Measurements from ENCODE around the gene PLPP6.

Gene PLPP6

DNA sequence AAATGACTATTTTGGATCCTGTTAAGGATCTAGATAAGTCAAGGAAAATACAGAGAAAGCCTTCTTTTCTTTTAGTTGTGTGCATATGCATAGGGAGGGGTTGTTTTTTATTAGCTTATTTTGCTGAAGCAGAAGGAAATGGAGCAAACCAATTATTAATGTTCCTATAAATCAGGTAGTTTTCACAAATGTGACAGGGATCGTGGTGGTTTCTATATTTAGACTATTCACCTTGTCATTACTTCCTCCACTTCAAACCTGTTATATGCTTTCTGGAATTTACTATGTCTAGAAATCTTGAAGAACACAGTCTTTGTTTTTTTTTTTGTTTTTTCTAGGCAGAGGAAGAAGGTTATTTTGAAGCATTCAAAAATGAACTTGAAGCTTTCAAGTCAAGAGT lies 39.4 kb downstream of the PLPP6 start:
- no peak for DNase-seq (ENCODE audit: low read depth)
- no peak overlapping the region for H3K4me3 ChIP-seq (ENCODE audit: control insufficient read depth, low read depth, low read length)
- TF ChIP-seq, protein P1, sequence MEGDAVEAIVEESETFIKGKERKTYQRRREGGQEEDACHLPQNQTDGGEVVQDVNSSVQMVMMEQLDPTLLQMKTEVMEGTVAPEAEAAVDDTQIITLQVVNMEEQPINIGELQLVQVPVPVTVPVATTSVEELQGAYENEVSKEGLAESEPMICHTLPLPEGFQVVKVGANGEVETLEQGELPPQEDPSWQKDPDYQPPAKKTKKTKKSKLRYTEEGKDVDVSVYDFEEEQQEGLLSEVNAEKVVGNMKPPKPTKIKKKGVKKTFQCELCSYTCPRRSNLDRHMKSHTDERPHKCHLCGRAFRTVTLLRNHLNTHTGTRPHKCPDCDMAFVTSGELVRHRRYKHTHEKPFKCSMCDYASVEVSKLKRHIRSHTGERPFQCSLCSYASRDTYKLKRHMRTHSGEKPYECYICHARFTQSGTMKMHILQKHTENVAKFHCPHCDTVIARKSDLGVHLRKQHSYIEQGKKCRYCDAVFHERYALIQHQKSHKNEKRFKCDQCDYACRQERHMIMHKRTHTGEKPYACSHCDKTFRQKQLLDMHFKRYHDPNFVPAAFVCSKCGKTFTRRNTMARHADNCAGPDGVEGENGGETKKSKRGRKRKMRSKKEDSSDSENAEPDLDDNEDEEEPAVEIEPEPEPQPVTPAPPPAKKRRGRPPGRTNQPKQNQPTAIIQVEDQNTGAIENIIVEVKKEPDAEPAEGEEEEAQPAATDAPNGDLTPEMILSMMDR (IDR thresholded peaks at IDR 0.05; ENCODE audit: control insufficient read depth, insufficient read depth, low read depth, low read length, missing control alignments), result no peak

DNA sequence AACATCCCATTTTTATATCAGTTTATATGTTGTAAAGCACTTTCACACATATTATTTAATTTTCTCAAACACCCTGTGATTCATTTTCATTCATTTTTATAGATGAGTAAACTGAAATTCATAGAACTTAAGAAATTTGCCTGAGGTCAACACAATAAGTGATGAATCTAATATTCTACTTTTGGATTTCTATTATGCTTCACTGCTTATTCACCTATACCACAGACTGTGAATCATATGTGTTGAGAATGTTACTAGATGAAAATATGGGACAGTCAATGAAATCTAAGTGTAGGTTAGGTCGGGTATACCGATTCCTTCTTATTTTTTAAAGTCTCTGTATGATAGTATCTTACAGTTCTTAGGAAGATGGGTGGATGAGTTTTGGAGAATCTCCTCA lies 42.0 kb downstream of the PLPP6 start:
- no peak overlapping the region for H3K4me3 ChIP-seq (ENCODE audit: control insufficient read depth, low read depth, low read length)
- no peak for DNase-seq (ENCODE audit: low read depth)
- TF ChIP-seq, protein P1 (IDR thresholded peaks at IDR 0.05; ENCODE audit: control insufficient read depth, insufficient read depth, low read depth, low read length, missing control alignments), result no peak

DNA sequence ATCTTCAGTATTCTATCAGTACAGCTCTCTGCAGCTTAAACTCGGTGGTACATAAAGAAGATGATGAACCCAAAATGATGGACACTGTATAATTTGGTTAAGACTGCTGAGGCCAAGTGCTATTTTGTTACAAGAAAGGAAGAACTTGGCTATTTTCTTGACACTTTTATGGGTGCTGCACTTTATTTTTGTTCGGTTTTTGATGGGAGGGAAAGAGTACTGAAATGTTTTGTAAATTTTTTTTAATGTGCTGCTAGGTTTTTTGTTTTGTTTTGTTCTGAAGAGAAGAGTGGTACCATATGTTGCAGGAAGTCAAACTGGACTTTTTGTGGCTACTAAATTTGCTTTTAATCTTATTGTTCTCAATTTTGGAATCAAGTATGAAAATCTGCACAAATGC lies 43.9 kb downstream of the PLPP6 start:
- TF ChIP-seq, protein P1 (IDR thresholded peaks at IDR 0.05; ENCODE audit: control insufficient read depth, insufficient read depth, low read depth, low read length, missing control alignments), result no peak
- DNase-seq (ENCODE audit: low read depth), result no peak
- no peak overlapping the region for H3K4me3 ChIP-seq (ENCODE audit: control insufficient read depth, low read depth, low read length)

DNA sequence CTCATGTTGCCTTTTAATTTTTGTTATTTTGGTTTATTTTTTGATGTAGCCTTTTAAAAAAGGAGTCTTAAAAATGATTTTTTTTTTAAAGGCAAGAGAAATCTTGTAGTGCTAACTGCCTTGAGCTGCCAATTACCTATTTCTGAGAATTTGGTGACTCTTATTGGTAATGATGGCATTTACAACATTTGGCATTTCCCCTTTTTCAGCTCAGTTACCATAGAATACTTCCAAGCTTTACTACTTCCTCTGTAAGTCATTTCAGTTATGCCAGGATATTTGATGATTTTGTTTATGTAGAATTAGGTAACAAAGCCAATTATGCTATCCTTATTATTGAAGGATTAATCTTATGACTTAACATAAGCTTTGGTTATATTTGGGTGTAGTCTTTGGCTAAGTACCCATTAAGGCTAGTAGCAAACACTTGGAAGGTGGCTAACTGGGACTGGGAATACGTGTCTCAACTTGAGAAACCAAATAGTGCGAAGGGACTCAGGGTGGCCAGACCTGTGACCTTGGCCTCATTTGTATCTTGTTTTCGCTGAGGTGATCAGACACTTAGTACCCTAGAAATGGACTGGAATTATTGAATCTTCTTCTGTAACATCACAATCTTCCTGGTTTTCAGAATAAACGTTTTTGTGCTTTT lies 45.0 kb downstream of the PLPP6 start:
- DNase-seq (ENCODE audit: low read depth), result no peak
- H3K4me3 ChIP-seq (ENCODE audit: control insufficient read depth, low read depth, low read length), result no peak overlapping the region
- TF ChIP-seq, protein P1 (IDR thresholded peaks at IDR 0.05; ENCODE audit: control insufficient read depth, insufficient read depth, low read depth, low read length, missing control alignments), result no peak

DNA sequence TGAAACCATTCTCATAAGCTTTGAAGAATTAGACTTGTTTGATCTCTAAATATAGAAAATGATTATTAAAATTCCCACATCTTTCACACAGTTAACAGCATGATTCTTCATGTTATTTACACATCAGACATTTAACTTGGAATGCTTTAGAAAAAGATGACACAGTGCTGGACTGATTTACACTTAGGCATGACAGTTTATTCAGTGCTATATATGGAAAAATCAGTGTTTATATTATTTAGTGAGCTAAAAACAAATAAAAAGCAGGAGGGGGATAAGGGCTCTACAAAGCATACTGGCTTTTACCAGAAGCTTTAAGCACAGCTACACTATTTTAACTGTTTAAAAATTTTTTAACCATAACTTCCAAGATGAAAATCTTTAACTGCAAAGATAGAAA lies 47.3 kb downstream of the PLPP6 start:
- TF ChIP-seq, protein P1 (IDR thresholded peaks at IDR 0.05; ENCODE audit: control insufficient read depth, insufficient read depth, low read depth, low read length, missing control alignments), result no peak
- DNase-seq (ENCODE audit: low read depth), result no peak
- no peak overlapping the region for H3K4me3 ChIP-seq (ENCODE audit: control insufficient read depth, low read depth, low read length)

DNA sequence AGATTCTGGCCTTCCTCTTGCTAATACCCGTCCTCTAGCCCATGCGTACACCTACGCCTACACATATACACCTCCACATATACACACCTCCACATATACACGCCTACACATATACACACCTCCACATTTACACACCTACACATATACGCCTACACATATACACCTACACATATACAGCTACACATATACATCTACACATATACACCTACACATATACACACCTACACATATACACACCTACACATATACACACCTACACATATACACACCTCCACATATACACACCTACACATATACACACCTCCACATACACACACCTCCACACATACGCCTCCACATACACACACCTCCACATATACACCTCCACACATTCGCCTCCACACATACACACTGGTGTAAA lies 51.8 kb downstream of the PLPP6 start:
- no peak overlapping the region for H3K4me3 ChIP-seq (ENCODE audit: control insufficient read depth, low read depth, low read length)
- TF ChIP-seq, protein P1 (IDR thresholded peaks at IDR 0.05; ENCODE audit: control insufficient read depth, insufficient read depth, low read depth, low read length, missing control alignments), result no peak
- DNase-seq (ENCODE audit: low read depth), result no peak
